Right lobe of liver (tissue), 6 donors: ENCODE data around the gene CMYA5. TPM values are rescaled to one million over a fixed set of nuclear protein-coding genes. Genes with fewer than 3 reads are reported as not detected.

ENCODE experiments used
- ATAC-seq, 4 donors: fragments of 200-7000 bp; cut with Tn5 transposase; one replicate each; pipeline ENCODE4 v1.9.1; 2020; ENCODE audit warnings: mild to moderate bottlenecking in 4 of 4, moderate library complexity in 4 of 4
- DNase-seq, 3 donors: peaks; one replicate each; pipeline ENCODE4 v3.0.0-alpha.2; 2020
- H3K27ac ChIP-seq, 3 donors: fragments of 200-600 bp; one replicate each; pipeline ENCODE4 v1.8.0; 2022
- H3K27me3 ChIP-seq, 2 donors: fragments of 200-600 bp; one replicate each; pipeline ENCODE4 v1.8.0; 2022
- H3K36me3 ChIP-seq, 4 donors: fragments of 200-600 bp; sonication (generic) in 1 of 4; one replicate each; pipeline versions ENCODE4 v1.5.1 to v1.8.0; 2017 to 2022; ENCODE audit warnings: control low read depth in 1 of 4
- H3K4me1 ChIP-seq, 4 donors: fragments of 200-600 bp; sonication (generic) in 1 of 4; one replicate each; pipeline versions ENCODE4 v1.5.1 to v1.8.0; 2017 to 2022; ENCODE audit warnings: control low read depth in 1 of 4
- H3K4me3 ChIP-seq, 3 donors: fragments of 200-600 bp; one replicate each; pipeline ENCODE4 v1.8.0; 2022
- H3K9me3 ChIP-seq, 4 donors: fragments of 200-600 bp; sonication (generic) in 1 of 4; one replicate each; pipeline versions ENCODE4 v1.5.1 to v1.8.0; 2017 to 2022; ENCODE audit warnings: control low read depth in 1 of 4
- POLR2A ChIP-seq: fragments of 450-650 bp; IDR thresholded peaks from one replicate; pipeline ENCODE4 v1.6.1; 2017; ENCODE audit warnings: antibody characterized with exemption, mild to moderate bottlenecking
- WGBS: methylation state at CpG from one replicate; pipeline ENCODE4 v1.1.6; 2018; ENCODE audit warnings: low coverage, low lambda C conversion rate; ENCODE audit not compliant: insufficient coverage; ENCODE audit errors: missing lambda C conversion rate; 5-methylcytosine and 5-hydroxymethylcytosine counted together
- intact Hi-C, 2 donors: fragments of 100-400 bp; cut with DNase I; formaldehyde crosslinking; loops; one replicate each; pipeline versions ENCODE4 v1.11.2 to v1.14.1; 2022
- total RNA-seq, 6 experiments: library from RNA; depleted of rRNA in 2 of 6; stranded (reverse); fragments of >200 nt in 2 of 6; fragmentation: NEBNext Ultra II Directional in 3 of 6; extraction: Animal tissue kit (Norgen Biotek cat#: 25700) in 3 of 6; gene quantifications; one replicate each; pipeline versions ENCODE4 v1.1.0 to v1.2.4, GENCODE V29; 2016 to 2023
- TF ChIP-seq, protein P1 (sequence below), 4 donors: fragments of 200-600 bp in 3 of 4; fragments of 450-650 bp in 1 of 4; IDR thresholded peaks; one replicate each; pipeline versions ENCODE4 v1.5.1 to v1.8.0; 2016 to 2022; ENCODE audit warnings: antibody characterized with exemption in 4 of 4, mild to moderate bottlenecking in 2 of 4
- donor health status: DM: no; HTN: yes; CAD: no.
- donor health status: DM: no; HTN: no; CAD: no.
- donor health status: DM: no; HTN: no; CAD: no.
- donor health status: DM: no; HTN: yes; CAD: no.
- donor health status: DM: no; HTN: yes; CAD: no.

The CMYA5 gene
- total RNA-seq, 6 experiments from 2014 or later = 1.1 to 5.8 (median 2.8) TPM

DNA sequence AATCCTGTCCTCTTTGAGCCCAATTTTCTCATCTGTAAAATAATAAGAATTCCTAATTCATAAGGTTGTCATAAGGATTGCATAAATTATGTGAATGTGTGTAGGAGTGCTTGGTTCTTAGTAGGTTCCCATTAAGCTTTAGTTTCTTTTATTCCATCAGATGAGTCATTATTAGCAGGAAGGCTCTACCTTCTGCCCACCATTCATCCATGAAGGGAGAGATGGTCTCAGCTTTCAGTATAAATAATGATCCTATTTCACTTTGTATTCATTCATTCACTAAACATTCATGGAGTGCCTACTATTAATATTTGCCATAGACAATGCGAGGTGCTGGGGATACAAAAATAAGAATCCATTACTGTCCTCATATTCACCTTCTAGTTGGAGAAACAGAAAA is 3.0 kb downstream of the CMYA5 start:
- no peaks in the 10 kb centered on the region for H3K27me3 ChIP-seq
- H3K4me1 ChIP-seq = no peaks in the 10 kb centered on the region
- DNase-seq (no peak), ATAC-seq (no peak)
- intact Hi-C loops = no loop called here
- H3K4me3 ChIP-seq = no peak overlapping the region
- H3K36me3 ChIP-seq = no peaks in the 10 kb centered on the region
- WGBS = 100% methylated on average over 1 of the region's 1 CpG
- H3K9me3 ChIP-seq = no peaks in the 10 kb centered on the region
- TF ChIP-seq POLR2A = no peak
- TF ChIP-seq, protein P1, sequence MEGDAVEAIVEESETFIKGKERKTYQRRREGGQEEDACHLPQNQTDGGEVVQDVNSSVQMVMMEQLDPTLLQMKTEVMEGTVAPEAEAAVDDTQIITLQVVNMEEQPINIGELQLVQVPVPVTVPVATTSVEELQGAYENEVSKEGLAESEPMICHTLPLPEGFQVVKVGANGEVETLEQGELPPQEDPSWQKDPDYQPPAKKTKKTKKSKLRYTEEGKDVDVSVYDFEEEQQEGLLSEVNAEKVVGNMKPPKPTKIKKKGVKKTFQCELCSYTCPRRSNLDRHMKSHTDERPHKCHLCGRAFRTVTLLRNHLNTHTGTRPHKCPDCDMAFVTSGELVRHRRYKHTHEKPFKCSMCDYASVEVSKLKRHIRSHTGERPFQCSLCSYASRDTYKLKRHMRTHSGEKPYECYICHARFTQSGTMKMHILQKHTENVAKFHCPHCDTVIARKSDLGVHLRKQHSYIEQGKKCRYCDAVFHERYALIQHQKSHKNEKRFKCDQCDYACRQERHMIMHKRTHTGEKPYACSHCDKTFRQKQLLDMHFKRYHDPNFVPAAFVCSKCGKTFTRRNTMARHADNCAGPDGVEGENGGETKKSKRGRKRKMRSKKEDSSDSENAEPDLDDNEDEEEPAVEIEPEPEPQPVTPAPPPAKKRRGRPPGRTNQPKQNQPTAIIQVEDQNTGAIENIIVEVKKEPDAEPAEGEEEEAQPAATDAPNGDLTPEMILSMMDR (IDR thresholded peaks at IDR 0.05) = no peak
- no peak overlapping the region for H3K27ac ChIP-seq

- Histone ChIP-seq H3K4me3 (no peak overlapping the region), H3K27ac (no peak overlapping the region), H3K9me3 (no peaks in the 10 kb centered on the region), H3K36me3 (no peaks in the 10 kb centered on the region), H3K4me1 (no peaks in the 10 kb centered on the region), H3K27me3 (no peaks in the 10 kb centered on the region)
- TF ChIP-seq, protein P1 (IDR thresholded peaks at IDR 0.05) = no peak
- TF ChIP-seq POLR2A = no peak
- intact Hi-C loops = no loop called here
- 86% methylated on average over 1 of the region's 1 CpG for WGBS
- ATAC-seq (no peak), DNase-seq (no peak)
Observed at GRCh38 chr5:79694183-79694582, 4.5 kb downstream of the CMYA5 start.

DNA sequence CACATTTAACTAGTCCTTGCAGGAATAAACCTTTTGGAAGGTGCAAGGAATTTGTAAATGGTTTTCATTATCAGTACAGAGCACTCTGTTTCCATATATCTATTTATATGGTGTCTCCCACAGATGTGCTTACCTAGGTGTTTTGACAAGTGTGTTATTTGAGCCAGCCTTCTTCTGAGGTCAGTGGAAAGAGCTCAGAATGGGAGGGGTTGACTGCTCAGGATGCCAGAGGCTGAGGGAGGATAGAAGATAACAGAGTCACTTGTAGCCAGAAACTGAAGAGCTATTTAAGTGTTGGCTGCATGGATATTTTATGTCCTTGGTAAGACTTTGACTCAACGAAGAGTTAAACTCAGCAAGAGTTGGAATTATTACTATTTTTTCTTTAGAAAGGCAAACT is 5.0 kb downstream of the CMYA5 start:
- intact Hi-C loops = no loop called here
- Histone ChIP-seq H3K27me3 (no peaks in the 10 kb centered on the region), H3K4me1 (no peaks in the 10 kb centered on the region), H3K27ac (no peak overlapping the region), H3K9me3 (no peaks in the 10 kb centered on the region), H3K4me3 (no peak overlapping the region), H3K36me3 (no peaks in the 10 kb centered on the region)
- 73% methylated on average over 1 of the region's 1 CpG for WGBS
- DNase-seq = no peak
- TF ChIP-seq POLR2A = no peak
- TF ChIP-seq, protein P1 (IDR thresholded peaks at IDR 0.05) = no peak
- no peak for ATAC-seq

DNA sequence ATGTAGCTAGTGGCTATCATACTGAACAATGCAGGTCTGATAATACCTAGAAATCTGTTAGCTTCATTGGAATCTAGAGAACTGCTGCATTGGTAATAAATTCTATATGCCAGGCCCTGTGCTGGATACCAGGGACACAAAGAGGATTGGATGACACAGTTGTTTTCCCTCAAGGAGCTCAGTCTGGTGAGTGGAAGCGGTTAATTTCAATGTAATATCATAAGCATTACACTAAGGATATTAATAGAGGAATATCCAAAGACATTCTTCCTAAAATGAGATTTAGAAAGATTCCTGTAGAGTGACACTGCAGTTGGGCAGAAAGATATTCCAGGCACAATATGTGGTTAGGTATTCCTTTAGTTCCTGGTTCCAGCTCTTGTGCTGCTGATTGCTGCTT is 5.9 kb downstream of the CMYA5 start:
- Histone ChIP-seq H3K27ac (no peak overlapping the region), H3K9me3 (no peaks in the 10 kb centered on the region), H3K36me3 (no peaks in the 10 kb centered on the region), H3K4me1 (no peaks in the 10 kb centered on the region), H3K4me3 (no peak overlapping the region), H3K27me3 (no peaks in the 10 kb centered on the region)
- no peak for ATAC-seq
- no peak for DNase-seq
- TF ChIP-seq POLR2A = no peak
- TF ChIP-seq, protein P1 (IDR thresholded peaks at IDR 0.05) = no peak
- 92% methylated on average over 1 of the region's 1 CpG for WGBS
- intact Hi-C loops = no loop called here
